Forelimb muscle (tissue), 1 donor: ENCODE data around the gene SPI1. TPM values are rescaled to one million over a fixed set of nuclear protein-coding genes. Genes with fewer than 3 reads are reported as not detected.

Experiments used
- DNase-seq: peaks from one replicate; pipeline ENCODE4 v3.0.0-alpha.2; 2013; ENCODE audit warnings: low read depth
- polyA plus RNA-seq: library from polyadenylated mRNA; unstranded; fragments of 120-200 nt; gene quantifications from one replicate; pipeline ENCODE4 v1.2.1, GENCODE V29; 2013; ENCODE audit not compliant: insufficient read length

The SPI1 gene
- polyA plus RNA-seq, 1 donor, result 6.7 TPM

DNA sequence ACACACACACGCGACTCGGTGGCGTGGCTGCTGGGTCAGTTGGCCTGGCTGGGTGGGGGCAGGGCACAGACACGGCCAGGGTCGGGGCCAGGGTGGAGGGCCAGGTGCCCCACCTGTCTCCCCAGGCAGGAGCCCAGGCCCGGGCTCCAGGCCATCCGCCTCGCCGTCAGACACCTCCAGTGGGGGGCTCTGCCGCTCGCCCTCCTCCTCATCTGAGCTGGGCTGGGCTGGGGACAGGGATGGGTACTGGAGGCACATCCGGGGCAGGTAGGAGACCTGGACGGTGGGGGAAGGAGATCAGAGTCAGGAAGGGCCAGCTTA, 19.7 kb downstream of the SPI1 start:
- no peak for DNase-seq

DNA sequence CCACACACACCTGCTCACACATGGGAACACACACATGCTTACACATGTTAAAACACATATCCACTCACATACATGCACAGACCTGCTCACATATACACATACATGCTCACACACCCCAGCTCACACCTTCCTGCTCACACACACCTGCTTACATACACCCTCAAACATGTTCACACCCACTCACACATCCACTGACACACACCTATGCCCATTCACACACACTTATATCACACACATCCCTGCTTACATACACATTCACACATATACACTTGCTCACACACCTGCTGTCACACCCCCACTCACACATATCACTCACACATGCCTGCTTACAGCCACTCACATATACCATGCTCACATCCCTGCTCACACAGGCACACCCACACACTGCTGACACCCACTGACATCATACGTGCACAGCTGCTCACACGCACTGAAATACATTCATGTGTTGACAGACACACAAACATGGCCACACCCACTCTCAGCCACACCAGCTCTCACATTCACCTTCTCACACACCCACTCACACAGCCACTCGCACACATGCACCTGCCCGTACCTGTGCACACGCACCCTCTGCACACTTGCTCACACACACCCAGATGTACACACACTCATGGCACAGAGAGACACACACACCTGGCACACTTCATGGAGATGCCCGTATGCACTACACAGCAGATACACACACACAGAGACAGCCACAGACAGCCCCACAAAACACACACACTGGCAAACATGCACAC, 20.2 kb downstream of the SPI1 start:
- no peak for DNase-seq

DNA sequence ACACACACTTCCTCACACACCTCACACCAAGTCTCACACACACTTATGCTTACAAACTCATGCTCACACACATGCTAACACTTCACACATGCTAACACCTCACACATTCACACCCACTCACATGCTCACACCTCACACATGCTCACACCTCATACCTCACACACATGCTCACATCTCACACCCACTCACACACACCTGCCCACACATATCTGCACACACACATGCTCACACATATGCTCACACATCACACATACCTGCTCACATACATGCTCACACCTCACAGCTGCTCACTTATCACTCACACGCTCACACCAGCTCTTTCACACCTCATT, 21.4 kb downstream of the SPI1 start:
- DNase-seq, result no peak

DNA sequence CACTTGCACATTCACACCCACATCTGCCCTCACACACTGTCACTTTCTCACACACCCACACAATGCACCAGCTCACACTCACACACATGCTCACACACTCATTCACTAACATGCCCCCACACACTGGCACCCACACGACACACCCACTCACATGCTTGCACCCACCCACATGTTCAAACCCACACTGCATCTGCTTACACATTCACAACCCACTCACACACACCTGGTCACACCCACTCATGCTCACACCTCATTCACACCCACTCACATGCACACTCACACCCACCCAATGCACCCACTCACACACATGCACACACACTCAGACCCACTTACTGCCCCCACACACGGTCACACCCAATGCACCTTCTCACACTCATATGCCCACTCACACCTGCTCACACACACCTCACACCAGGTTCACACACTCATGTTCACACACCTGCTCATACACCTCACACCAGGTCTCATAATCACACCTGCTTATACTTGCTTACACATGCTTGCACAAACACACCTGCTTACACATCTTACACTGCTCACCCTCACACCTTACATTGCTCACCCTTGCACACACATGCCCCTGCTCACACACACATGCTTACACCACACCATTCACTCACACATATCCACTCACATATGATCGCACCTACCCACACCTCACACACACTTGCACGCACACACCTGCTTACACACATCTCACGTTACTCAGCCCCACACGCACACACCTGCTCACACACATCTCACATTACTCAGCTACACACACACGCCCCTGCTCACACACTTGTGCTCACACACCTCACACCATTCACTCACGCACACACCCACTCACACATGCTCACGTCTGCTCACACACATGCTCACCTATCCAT, 22.0 kb downstream of the SPI1 start:
- no peak for DNase-seq

DNA sequence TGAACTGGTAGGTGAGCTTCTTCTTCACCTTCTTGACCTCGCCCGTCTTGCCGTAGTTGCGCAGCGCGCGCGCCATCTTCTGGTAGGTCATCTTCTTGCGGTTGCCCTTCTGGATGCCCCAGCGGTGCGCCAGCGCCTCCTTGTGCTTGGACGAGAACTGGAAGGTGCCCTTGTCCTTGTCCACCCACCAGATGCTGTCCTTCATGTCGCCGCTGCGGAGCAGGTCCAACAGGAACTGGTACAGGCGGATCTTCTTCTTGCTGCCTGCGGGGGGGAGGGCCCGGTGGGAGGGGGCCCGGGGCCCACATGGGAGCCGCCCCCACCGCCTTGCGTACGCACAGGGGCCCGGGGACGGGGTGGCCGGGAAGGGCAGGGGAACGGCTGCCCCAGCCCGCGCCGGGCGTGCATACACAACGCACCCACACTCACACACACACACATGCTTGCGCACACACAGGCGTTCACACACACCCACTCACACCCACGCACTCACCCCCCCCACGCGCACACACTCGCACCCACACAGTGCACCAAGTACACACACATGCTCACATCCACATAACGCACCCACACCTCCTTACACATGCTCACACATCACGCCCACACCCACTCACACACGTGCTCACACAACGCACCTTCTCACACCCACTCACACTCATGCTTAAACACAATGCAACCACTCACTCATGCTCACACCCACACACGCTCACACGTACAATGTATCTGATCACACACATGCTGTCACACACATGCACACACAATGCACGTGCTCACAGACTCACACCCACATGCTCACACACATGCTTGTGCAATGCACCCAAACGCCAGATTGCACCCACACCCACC, 22.8 kb downstream of the SPI1 start:
- peak; percentile 72 for DNase-seq

DNA sequence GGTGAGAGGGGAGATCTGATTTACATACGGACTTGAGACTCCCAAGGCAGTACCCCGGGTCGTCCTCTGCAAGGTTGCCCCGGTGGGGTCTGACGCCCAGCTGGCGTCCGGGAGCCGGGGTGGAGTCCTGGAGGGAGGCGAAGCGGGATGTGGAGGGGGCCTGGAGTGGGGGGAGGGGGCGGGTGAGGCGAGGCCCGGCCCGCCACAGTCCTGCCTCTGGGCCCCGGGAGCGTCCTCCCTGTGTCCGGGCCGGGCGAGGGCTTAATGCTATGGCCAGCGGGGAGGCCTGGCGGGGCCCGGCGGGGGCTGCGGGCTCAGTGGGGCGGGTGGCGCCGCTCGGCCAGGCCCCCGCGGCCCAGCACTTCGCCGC, 23.4 kb downstream of the SPI1 start:
- no peak for DNase-seq

DNA sequence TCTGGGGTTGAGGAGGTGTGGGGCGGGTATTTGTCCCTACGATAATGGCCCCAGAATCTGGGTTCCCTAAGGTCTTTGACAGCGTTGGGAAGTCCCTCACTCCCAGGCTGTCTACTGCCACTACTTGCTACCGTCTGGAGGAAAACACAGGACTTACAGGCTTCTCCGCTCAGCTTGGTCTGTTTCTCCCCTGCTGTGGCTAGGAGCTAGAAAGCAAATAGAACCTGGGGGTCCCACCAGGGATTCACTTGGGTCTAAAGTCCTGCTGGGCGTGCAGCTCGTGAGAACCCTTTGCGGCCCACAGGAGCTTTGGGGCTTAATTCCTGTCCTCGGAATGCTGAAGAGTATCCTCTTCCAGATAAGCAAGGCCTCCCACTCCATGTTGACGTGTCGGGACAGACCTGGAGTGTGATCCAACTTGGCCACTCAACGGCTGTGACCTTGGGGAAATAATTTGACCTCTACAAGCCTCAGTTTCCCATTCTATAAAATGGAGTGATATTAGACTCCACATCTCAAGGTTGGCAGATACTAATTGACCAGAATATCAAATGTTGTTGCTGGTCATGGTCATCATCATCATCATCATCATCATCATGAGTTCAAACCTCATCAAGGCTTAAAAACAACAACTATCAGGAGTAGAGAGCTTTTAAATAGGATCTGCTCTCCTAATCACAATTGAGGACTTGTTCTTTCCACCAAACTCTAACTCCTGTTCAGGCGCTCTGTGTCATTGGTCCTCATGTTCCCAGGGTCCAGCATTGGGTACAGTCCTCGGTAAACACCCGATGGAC, 24.2 kb downstream of the SPI1 start:
- DNase-seq, result no peak

DNA sequence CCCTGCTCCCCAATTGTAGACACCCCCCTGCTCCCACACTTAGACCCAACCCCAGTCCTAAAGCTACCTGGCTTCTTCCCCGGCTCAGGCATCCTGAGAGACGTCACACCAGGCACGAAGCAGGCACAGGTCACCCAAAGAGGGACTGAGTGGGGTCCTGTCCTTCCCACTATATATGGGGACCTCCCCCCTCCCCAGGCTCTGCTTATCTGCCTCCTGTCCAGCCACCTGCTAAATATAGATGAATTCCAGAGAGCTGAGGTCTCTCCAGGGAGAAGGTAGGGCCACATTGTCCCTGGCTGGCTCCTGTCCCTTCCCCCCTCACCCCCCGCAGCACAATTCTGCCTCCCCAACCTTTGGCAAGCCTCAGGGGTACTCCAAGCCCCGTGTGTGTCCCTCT, 25.8 kb downstream of the SPI1 start, which contains the start of gene MYBPC3:
MYBPC3 (minus strand) TSS at position 147 of the 400 bp plus-strand sequence; CDS start at position 92, 55 bp downstream.
- DNase-seq, result no peak

DNA sequence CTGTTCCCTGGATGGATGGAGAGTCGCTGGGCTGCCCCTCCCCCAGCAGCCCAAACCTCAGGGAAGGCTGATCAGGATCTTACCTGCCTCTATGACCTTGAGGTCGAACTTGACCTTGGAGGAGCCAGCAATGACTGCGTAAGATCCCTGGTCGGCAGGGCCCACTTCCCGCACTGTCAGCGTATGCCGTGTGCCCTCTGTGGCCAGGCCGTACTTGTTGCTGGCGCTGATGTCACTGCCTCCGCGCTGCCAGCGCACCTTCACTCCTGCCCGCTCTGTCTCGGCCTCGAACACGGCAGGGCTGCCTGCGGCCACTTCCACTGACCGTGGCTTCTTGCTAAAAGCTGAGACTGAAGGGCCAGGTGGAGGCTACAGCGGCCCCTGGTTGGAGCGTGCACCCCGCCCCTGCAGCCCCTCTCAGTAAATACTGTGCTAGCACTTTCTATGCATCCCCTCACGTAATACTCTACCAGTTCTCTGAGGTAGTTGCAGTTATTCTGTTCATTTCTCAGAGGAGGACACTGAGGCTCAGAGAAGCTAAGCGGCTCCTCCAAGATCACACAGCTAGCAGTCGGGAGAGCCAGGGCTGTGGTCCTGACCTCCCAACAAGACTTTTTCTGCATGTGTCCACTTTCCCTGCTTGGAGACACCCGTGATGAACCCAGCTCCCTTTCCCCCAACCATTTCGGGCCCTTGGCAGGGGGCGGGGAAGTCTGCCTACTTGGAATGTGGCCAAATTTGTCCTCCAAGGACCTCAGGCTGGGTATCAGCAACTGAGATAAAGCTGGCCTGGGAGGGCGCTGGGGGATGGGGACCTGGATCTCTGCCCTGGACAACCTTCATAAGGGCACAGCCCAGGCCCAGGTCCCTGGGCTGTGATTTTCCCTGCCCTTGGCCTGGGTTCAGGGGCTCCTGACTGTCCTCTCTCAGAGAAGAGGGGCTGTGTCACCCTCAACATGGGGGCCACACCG, 26.9 kb downstream of the SPI1 start:
- DNase-seq, result no peak

DNA sequence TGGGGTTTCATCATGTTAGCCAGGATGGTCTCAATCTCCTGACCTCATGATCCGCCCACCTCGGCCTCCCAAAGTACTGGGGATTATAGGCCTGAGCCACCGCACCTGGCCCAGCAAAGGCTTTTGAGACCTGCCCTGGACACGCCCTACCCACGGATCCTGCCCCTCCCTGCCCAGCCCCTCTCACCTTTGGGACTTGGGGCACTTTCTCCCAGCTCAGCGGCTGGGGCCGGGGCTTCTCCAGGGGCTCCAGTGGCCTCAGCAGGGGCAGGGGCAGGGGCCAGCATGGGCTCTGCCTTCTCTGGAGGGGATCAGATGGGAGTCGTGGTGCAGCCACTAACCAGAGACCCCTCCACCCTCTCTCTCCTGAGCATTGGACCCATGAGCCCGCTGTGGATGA, 28.0 kb downstream of the SPI1 start:
- DNase-seq, result no peak

DNA sequence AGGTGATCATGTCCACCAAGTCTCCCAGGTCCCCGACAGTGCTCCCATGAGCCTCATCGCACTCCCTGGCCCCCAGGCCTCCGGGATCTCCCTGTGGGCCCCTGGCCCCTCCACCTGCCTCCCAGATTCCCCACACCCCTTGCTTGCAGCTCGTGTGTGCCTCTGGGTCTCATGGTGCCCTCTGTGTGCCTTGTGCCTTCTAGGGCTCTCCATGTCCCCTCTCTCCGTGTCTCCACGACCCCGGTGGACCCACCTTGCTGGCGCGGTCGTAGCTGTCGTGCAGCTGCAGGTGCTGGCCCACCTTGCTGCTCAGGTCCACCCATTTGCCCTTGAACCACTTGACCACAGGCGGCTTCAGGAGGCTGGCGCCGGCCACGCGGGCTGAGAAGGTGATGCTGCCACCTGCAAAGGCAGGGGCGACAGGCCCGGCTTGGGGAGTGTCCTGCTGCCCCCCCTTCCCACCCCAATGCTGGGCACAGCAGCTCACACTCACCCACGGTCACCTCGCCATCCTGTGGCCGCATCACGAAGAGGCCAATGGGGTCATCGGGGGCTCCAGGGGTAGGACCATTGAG, 28.7 kb downstream of the SPI1 start:
- no peak for DNase-seq

DNA sequence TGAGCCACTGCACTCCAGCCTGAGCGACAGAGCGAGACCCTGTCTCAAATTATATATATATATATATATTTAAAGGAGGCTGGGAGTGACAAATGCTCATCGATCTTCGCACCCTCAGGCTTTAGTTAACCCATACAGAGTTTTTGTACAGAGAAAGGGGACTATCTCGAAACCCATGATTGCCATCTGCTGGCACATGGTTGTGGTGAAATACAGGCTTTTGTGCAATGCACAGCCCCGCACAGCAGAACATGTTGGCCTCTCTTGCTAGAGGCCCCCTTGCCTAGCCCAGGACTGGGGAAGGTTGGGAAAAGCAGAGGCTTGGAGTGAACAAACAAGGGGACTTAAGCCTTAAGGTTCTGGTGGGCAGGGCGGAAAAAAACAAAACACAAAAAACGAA, 29.5 kb downstream of the SPI1 start:
- DNase-seq, result no peak

DNA sequence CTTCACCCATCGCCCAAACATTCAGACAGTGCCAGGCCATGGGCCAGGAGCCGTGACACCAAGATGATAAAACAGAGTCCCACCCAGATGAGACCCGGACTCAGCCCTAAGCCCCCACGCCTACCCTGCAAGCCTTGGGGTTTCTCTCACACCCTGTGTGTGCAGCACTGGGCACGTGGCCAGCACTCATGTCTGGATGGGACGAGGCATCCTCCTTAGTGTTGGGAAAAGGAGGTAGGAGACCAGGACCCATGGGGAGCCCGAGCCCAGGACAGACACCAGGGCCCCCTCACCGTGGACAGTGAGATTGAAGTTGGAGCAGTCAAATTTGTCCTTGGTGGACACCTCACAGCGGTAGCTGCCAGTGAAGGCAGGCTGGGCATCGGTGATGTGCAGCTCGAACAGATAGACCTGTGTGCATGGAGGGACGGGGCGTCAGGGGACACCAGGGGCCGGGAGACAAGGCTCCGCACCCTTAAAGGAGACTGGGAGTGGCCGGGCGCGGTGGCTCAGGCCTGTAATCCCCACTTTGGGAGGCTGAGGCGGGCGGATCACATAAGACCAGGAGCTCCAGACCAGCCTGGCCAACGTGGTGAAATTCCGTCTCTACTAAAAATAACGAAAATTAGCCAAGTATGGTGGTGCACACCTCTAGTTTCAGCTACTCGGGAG, 30.1 kb downstream of the SPI1 start:
- DNase-seq, result no peak

DNA sequence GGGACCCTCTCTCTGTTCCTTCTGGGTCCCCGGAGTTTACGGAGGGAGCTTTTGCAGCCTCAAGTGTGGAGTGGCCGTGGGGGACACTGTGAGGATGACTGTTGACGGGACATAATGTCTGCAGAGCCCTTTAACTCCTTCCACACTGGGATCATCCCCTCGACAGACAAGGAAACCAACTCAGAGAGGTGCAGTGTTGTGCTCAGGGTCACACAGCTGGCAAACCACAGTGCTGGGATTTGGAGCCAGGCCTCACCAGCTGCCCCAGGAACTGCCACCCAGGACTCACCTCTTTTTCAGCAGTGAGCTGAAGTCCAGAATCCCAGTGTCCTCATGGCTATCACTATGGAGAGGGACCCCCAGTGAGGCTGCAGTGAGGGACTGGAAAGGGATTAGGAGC, 31.2 kb downstream of the SPI1 start:
- DNase-seq, result no peak

DNA sequence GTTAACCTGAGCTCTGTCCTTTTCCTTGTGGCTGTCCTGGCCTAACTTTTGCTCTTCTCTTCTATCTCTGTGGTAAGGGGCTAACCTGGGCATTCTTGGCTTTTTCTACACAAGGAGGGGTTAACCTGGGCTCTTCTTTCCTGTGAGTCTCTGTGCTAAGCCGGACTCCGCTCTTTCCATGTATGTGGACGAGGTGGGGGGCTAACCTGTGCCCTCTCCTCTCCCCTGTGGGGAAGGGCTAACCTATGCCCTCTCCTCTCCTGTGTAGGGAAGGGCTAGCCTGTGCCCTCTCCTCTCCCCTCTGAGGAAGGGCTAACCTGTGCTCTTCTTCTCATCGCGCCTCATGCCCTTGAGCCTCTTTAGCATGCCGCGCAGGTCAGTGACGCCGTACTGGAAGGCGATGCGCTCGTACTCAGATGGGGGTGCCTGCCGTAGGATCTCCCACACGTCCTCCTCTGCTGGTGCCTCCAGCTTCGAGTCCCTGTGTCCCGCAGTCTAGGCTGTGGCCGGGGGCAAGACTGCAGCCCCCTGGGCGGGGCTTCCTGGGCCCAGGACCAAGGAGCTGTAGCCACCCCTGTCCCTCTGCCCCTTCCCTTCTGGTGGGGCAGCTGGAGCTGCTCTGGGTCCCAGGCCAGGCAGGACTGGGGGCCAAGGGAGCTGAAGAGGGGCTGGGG, 32.3 kb downstream of the SPI1 start:
- no peak for DNase-seq

DNA sequence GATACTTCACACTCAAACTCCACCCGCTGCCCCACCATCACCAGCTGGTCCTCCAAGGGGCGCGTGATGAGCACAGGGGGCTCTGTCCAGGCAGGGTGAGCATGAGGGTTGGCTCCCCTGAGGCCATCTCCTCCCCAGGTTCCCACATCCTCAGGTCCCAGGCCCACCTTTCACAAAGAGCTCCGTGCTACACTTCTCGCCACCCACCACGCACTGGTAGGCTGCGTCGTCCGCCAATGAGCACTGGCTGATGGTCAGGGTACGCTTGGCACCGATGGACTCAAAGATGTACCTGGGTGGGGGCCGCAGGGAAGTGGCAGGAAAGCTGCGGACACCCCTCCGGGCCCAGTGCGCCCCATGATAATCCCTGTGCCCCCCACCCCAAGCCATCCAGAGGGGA, 35.5 kb downstream of the SPI1 start:
- DNase-seq, result no peak

DNA sequence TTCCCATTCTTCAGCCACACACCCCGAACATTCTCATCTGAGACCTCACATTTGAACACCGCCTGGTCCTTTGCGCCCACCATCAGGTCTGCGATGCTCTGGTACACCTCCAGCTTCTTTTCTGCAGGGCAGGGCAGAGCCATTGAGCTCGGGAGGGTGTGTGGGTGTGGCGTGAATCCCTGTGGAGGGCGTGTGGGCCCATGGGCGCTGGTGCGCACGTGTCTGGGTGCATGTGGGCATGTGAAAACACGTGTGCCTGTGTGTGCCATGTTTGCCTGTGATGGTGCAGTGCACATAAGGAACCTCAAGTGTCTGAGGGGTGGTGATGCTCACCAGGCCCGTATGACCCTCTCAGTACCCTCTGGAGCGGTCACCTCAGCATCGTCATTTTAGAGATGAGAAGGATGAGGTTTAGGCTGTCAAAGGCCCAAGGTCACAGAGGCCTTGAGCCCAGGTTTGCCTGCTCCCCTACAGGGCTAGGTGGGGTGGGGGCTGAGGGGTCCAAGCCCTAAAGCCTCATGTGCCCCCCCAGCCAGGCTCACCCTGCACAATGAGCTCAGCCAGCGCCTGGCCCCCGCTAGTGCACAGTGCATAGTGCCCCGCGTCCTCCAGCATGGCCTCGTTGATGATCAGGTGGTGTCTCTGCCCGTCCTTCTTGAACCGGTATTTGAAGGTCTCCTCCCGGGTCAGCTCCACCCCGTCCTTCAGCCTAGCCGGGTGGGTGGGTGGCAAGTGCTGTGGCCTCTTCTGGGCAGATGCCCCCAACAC, 36.1 kb downstream of the SPI1 start:
- DNase-seq, result no peak
